HS-27A (cell line): ENCODE data around the gene APOBEC3G.
"Not testable (repeated sequence)": the region's sequence is repeated elsewhere in the genome, so short reads cannot be mapped to it uniquely, and the experiment has no call there.

Experiments used
- DNase-seq: peaks from one replicate; pipeline ENCODE4 v3.0.0-alpha.2; 2012; ENCODE audit warnings: low read depth, missing footprints

Gene APOBEC3G

GRCh38 chr22:39077026-39077840, at the start of gene APOBEC3G:
APOBEC3G (plus strand) TSS chr22:39077275; CDS start chr22:39077362, 87 bp downstream.
- not testable (repeated sequence) for DNase-seq

GRCh38 chr22:39027717-39028116, 49.4 kb upstream of the APOBEC3G start:
- DNase-seq: no peak

DNA sequence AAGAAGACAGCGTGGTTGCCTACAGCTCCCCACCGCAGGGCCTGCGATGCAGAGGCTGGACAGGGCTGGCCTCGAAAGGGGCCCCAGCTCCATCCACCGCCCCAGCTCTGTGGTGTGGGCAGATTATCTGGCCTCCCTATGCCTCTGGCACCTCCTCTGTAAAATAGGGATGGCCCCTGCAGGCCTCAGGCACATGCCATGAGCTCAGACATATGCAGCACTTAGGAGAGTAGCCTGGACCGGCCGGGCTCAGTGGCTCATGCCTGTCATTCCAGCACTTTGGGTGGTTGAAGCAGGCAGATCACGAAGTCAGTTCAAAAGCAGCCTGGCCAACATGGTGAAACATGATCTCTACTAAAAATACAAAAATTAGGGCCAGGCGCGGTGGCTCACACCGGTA, 48.8 kb upstream of the APOBEC3G start:
- DNase-seq: no peak

- no peak for DNase-seq
Measured at GRCh38 chr22:39029227-39029626, 47.8 kb upstream of the APOBEC3G start.

DNA sequence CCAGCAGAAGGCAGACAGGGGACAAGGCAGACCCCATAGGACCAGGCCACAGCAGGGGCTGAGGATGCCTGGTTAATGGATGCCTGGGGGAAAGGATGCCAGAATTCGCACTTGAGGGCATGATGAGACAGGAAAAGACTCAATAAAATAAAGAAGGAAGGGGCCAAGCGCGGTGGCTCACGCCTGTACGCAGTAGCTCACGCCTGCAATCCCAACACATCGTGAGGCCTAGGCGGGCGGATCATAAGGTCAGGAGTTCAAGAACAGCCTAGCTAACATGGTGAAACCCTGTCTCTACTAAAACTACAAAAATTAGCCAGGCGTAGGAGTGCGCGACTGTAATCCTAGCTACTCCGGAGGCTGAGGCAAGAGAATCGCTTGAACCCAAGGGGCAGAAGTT, 46.4 kb upstream of the APOBEC3G start:
- DNase-seq: no peak

GRCh38 chr22:39031434-39032295, 45.4 kb upstream of the APOBEC3G start:
- not testable (repeated sequence) for DNase-seq

DNA sequence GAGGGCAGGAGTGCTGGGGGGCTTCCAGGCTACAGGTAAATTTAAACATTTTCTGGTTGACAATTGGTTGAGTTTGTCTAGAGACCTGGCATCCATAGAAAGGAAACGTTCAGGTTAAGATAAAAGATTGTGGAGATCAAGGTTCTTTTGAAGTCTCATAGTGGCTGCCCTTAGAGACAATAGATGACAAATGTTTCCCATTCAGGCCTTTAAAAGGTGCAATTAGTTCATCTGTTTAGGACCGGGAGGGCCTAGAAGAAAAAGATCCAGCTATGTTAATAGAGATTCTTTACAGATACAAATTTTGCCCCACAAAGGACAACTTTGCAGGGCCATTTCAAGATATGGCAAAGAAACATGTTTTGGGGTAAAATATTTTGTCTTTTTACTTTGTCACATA, 40.0 kb upstream of the APOBEC3G start:
- not testable (repeated sequence) for DNase-seq

DNA sequence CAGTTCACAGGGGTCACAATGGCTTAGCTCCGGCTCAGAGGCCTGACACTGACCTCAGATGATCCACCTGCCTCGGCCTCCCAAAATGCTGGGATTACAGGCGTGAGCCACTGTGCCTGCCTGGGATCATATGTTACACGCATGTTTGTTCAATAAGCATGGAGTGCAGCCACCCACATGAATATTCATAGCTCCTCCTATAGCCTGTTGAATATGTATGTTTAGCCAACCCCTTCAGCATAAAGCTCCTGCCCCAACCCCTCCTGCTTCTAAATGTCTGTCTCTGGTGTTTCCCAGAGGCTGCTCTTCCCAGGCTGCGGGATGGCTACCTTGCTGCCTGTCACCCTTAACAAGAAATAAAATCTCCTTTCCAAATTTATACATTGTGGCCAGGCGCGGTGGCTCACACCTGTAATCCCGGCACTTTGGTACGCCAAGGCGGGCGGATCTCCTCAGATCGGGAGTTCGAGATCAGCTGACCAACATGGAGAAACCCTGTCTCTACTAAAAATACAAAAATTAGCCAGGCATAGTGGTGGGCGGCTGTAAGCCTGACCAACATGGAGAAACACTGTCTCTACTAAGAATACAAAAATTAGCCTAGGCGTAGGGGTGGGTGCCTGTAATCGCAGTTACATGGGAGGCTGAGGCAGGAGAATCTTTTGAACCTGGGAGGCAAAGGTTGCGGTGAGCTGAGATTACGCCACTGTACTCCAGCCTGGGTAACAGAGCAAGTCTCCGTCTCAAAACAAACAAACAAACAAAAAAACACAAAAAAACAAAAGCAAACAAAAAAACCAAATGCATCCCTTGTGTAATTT, 37.6 kb upstream of the APOBEC3G start:
- no peak for DNase-seq

GRCh38 chr22:39040155-39040537, 36.9 kb upstream of the APOBEC3G start:
- not testable (repeated sequence) for DNase-seq

DNA sequence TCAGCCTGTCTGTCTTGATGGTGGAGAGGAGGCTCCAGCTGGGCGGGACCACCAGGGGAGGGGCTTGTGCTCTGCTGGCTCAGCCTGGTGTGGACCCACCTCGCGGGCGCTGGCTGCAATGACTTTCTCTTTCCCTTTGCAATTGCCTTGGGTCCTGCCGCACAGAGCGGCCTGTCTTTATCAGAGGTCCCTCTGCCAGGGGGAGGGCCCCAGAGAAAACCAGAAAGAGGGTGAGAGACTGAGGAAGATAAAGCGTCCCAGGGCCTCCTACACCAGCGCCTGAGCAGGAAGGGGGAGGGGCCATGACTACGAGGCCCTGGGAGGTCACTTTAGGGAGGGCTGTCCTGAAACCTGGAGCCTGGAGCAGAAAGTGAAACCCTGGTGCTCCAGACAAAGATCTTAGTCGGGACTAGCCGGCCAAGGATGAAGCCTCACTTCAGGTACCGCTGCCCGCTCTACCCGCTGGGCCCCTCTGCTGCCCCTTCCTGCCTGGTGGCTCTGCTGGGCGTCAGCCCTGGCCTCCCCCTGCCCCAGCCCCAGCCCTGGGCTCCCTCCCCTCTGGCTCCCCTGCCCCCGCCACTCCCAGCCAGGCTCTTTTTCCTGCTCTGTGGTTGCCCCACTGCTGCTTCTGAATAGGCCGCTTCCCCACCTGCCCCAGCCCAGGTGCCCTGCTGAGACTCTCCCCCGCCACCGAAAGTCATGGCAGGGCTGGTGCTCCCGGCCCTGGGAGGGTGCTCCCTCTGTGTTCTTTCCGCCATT, 36.4 kb upstream of the APOBEC3G start, which contains the start of gene APOBEC3F:
Gene APOBEC3F (plus strand): TSS at position 327 of the 759 bp plus-strand sequence. CDS start 97 bp downstream, at position 424.
- DNase-seq: not testable (repeated sequence)

DNA sequence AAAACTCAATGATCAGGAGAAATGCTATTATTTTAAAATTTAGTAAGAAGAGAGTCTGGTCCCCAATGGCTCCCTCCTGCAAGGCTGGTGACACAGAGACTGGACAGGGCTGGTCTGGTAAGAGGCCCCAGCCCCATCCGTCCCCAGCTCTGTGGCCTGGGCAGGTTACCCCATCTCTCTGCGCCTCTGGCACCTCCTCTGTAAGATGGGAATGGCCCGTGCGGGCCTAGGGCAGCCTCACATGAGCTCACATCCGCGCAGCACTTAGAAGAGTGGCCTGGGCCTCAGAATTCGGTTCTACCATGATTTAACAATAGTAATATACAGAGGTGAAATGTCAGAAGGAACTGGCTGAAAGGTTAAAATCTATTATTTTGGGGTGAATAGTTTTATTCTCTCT, 35.2 kb upstream of the APOBEC3G start:
- no peak for DNase-seq

DNA sequence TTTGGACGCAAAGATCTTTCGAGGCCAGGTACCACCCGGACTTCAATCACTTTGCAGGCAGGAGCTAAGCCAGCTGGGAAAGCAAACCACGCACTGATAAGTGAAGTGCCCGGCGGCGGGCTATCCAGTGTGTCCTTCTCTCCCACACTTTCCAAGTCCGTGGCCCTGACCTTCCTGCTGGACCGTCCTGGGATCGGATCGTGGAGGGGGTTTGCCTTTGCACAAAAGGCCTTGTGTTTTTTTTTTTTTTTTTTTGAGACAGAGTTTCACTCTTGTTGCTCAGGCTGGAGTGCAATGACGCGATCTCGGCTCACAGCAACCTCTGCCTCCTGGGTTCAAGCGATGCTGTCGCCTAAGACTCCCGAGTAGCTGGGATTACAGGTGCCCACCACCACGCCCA, 34.0 kb upstream of the APOBEC3G start:
- DNase-seq: not testable (repeated sequence)

DNA sequence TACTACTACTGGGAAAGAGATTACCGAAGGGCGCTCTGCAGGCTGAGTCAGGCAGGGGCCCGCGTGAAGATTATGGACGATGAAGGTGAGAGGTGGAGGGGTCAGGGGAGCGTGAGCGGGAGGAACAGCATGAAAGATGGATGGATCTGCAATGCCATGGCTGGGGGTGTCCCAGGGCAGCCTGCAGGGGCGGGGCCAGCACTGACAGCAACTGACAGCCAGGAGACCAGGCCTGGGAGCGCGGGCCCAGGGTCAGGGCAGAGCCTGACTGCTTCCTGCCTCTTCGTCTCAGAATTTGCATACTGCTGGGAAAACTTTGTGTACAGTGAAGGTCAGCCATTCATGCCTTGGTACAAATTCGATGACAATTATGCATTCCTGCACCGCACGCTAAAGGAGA, 31.9 kb upstream of the APOBEC3G start:
- DNase-seq: not testable (repeated sequence)

DNA sequence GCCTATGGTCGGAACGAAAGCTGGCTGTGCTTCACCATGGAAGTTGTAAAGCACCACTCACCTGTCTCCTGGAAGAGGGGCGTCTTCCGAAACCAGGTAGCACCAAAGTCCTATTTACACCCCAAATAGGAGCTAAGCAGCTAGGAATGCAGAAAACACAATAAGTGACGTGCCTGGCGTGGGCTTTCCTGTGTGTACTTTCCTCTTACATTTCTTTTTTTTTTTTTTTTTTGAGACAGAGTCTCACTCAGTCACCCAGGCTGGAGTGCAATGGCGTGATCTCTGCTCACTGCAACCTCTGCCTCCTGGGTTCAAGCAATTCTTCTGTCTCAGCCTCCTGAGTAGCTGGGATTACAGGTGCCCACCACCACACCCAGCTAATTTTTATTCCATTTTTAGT, 27.6 kb upstream of the APOBEC3G start:
- not testable (repeated sequence) for DNase-seq

DNA sequence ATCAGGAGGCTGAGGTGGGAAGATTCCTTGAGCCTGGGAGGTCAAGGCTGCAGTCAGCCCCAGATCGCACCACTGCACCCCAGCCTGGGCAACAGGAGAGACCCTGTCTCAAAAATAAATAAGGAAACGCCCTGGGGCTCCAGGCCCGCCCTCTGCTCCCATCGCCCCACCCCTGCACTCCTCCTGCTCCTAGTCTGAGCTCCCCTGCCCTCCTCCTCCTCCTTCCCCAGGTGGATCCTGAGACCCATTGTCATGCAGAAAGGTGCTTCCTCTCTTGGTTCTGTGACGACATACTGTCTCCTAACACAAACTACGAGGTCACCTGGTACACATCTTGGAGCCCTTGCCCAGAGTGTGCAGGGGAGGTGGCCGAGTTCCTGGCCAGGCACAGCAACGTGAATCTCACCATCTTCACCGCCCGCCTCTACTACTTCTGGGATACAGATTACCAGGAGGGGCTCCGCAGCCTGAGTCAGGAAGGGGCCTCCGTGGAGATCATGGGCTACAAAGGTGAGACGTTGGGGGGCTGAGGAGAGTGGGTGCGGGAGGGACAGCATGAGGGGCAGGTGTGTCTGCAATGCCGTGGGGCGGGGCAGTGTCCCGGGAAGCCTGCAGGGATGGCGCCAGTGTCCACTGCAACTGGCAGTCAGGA, 25.1 kb upstream of the APOBEC3G start:
- not testable (repeated sequence) for DNase-seq

GRCh38 chr22:39055658-39056057, 21.4 kb upstream of the APOBEC3G start:
- DNase-seq: no peak

DNA sequence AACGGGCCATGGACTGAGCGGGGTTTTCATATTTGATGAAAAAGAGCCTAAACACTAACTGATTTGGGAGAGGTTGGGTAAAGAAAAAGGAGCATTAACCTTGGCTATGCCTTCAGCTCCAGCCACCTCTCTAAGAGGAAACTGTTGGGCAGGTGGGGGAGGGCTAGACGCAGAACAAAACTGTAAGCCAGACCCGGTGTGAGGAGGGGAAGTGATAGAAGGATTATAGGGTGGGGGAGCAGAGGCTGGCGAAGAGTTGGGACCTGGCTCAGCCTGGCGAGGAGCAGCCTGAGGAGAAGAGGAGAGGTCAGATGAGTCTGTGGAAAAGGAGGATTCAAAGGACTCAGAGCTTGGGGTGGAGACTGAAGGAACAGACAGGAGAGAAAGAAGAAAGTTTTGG, 15.8 kb upstream of the APOBEC3G start:
- DNase-seq: not testable (repeated sequence)

DNA sequence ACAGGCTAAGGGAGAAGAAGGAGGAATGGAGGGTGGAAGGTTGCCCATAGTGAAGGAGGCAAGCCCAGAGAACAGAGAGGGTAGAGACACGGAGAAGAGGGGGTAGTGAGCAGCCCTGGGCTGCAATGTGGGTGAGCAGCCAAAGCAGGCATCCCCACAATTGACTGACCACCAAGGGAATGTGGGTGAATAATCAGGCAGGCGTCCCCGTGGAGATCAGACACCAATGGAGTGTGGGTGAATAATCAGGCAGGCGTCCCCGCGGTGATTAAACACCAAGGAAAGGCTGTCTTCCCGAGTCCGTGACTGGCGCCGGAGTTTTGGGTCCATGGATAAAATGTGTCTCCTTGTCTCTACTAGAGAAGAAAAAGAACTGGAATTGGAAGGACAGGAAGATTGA, 15.1 kb upstream of the APOBEC3G start:
- DNase-seq: not testable (repeated sequence)

- DNase-seq: not testable (repeated sequence)
Measured at GRCh38 chr22:39063904-39064303, 13.2 kb upstream of the APOBEC3G start.

DNA sequence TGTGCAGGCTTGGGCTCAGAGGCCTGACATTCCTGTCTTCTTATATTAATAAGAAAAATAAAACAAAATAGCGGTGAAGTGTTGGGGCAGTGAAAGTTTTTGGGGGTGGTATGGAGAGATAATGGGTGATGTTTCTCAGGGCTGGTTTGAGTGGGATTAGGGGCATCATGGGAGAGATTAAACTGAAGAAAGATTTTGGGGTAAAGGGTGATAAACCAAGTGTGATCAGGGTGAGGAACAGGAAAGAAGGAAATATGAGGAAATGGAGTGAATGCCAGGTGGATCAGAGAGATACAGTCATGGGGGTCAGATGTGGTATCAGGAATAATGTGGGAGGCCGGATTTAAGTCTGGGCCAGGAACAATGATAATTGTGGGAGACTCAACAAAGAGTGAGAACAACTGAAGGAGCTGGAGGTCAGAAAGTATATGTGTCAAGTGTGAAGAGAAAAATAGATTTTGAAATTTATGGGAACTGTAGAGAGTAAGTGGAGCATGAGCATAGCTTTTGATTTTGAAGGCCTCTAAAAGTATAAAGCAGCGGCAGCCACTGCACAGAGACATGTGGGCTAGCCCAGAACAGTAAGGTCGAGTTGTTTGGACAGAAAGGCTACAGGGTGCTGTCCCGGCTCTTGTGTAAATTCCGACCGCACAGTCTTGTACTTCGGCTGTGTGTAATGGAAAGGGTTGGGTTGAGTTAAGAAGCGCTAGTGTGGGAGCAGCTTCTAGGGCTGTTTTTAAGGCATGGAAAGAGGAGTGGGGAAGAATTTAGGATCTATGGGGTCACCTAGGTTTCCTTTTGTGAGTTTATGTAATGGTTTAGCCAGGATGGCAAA, 10.4 kb upstream of the APOBEC3G start:
- DNase-seq: not testable (repeated sequence)
